HCT116 (cell line): ENCODE results near the gene KCNIP4.

Experiments
- CTCF ChIP-seq, 3 experiments: fragments of 200-600 bp in 1 of 3; sonication (generic) in 1 of 3; IDR thresholded peaks in 2 of 3; conservative IDR thresholded peaks in 1 of 3; 2 replicates each; pipeline ENCODE4 v1.5.1; 2012 to 2017; ENCODE audit warnings: low read depth in 2 of 3, low read length in 2 of 3, antibody characterized with exemption in 1 of 3, borderline replicate concordance in 1 of 3, control low read depth in 1 of 3, mild to moderate bottlenecking in 1 of 3, mixed read lengths in 1 of 3, mixed run types in 1 of 3, moderate library complexity in 1 of 3; ENCODE audit not compliant: insufficient read depth in 1 of 3
- EGR1 ChIP-seq: IDR thresholded peaks from 2 replicates; pipeline ENCODE4 v1.6.1; 2012; ENCODE audit warnings: low read depth
- EZH2 ChIP-seq: fragments of 200-600 bp; sonication (generic); IDR thresholded peaks from 2 replicates; pipeline ENCODE4 v1.6.1; 2017; ENCODE audit warnings: antibody characterized with exemption, mixed run types
- EZH2phosphoT487 ChIP-seq: fragments of 200-600 bp; IDR thresholded peaks from 2 replicates; pipeline ENCODE4 v1.6.1; 2018; ENCODE audit warnings: antibody characterized with exemption, borderline replicate concordance
- JUND ChIP-seq: IDR thresholded peaks from 2 replicates; pipeline ENCODE4 v1.6.1; 2012
- POLR2AphosphoS5 ChIP-seq: IDR thresholded peaks from 2 replicates; pipeline ENCODE4 v1.6.1; 2011; ENCODE audit warnings: mild to moderate bottlenecking, low read depth, low read length, moderate library complexity
- SRF ChIP-seq: IDR thresholded peaks from 2 replicates; pipeline ENCODE4 v1.6.1; 2012; ENCODE audit warnings: low read depth
- ZNF274 ChIP-seq: fragments of 200-500 bp; sonication (Bioruptor generic); IDR thresholded peaks from 2 replicates; pipeline ENCODE4 v1.6.1; 2014; ENCODE audit warnings: mild to moderate bottlenecking, low read depth, low read length, inconsistent platforms
- TF ChIP-seq, protein P1 (sequence below): IDR thresholded peaks from 2 replicates; pipeline ENCODE4 v1.6.1; 2012

DNA sequence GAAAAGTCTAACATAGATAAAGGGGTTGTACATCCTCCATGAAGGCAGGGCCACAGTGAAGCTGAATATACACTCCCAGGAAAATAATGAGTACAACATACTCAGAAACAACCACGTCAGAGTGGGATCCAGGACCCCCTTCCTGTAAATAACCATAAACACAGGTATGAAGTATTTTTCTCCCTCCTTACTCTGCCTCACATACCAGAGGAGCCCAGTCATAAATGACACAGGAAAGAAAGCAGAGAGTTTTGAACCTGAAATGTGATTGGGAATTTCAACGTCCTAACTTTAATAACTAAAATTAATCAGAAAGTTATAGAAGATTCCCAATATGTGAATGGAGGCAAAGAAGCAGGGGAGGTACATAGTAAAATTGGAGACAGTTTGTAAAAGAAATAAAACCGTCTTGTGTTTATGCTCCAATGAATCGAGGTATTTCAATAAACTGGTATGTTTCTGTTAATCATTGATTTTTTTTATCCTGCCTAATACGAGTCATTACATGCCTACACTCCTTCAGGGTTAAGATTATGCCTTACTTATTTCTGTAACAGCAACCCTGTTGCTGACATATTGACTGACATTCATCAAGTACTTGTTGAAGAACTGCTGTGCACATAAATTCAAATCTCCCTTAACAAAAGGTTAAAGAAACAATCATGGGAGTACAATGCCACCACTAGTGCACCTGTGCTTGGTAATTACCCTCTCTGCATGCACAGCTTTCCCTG is 431.3 kb downstream of the KCNIP4 start:
- TF ChIP-seq, protein P1, sequence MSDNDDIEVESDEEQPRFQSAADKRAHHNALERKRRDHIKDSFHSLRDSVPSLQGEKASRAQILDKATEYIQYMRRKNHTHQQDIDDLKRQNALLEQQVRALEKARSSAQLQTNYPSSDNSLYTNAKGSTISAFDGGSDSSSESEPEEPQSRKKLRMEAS: no peak
- no peak for TF ChIP-seq CTCF (IDR thresholded peaks at IDR 0.05 in 2 of 3, conservative IDR thresholded peaks at IDR 0.05 in 1 of 3; ENCODE audit: borderline replicate concordance in 1 of 3, insufficient read depth in 1 of 3, low read depth in 2 of 3, low read length in 2 of 3)
- TF ChIP-seq EZH2phosphoT487: no peak
- TF ChIP-seq POLR2AphosphoS5: no peak
- no peak for TF ChIP-seq ZNF274
- TF ChIP-seq JUND: no peak
- no peak for TF ChIP-seq SRF
- no peak for TF ChIP-seq EZH2
- TF ChIP-seq EGR1: no peak
